C4-2B (cell line): Measurements from ENCODE around the gene LDLRAD3.

Experiments
- CTCF ChIP-seq: fragments of 450-650 bp; conservative IDR thresholded peaks from 2 replicates; pipeline ENCODE4 v1.5.1; 2017; ENCODE audit warnings: mild to moderate bottlenecking
- ZFX ChIP-seq: fragments of 450-650 bp; IDR thresholded peaks from 2 replicates; pipeline ENCODE4 v1.6.1; 2017

GRCh38 chr11:36114095-36114494, 170.2 kb downstream of the LDLRAD3 start:
- TF ChIP-seq CTCF (no peak), ZFX (no peak)
